Measurements from ENCODE around the gene GFRA1. TPM values are rescaled to one million over a fixed set of nuclear protein-coding genes. Genes with fewer than 3 reads are reported as not detected.

The GFRA1 gene
- total RNA-seq, 2 experiments from 2014 or later = not detected

- Histone ChIP-seq H2AFZ (ENCODE audit: low read length) (no peak overlapping the region), H3K4me2 (ENCODE audit: low read length) (no peak overlapping the region), H3K4me1 (ENCODE audit: insufficient read depth, low read length, poor library complexity, severe bottlenecking) (no peaks in the 10 kb centered on the region), H3K36me3 (ENCODE audit: insufficient read depth, low read length) (no peaks in the 10 kb centered on the region), H3K4me3 (ENCODE audit: low read depth, low read length, poor library complexity, severe bottlenecking) (no peak overlapping the region), H3K79me2 (ENCODE audit: insufficient read depth, low read depth, low read length) (no peaks in the 10 kb centered on the region), H3K27ac (ENCODE audit: low read depth, low read length, poor library complexity, severe bottlenecking) (no peak overlapping the region), H4K20me1 (ENCODE audit: insufficient read depth, low read length) (no peaks in the 10 kb centered on the region), H3K9me3 (ENCODE audit: low read length) (no peaks in the 10 kb centered on the region), H3K9me2 (ENCODE audit: insufficient read depth, low read length) (no peaks in the 10 kb centered on the region)
- no TSS peak for BruUV-seq (replicated peaks)
- no peak for DNase-seq (ENCODE audit: low spot score)
- no peak for TF ChIP-seq EZH2phosphoT487 (IDR thresholded peaks at IDR 0.05; ENCODE audit: borderline replicate concordance, low read depth, low read length)
- TF ChIP-seq, protein P1, sequence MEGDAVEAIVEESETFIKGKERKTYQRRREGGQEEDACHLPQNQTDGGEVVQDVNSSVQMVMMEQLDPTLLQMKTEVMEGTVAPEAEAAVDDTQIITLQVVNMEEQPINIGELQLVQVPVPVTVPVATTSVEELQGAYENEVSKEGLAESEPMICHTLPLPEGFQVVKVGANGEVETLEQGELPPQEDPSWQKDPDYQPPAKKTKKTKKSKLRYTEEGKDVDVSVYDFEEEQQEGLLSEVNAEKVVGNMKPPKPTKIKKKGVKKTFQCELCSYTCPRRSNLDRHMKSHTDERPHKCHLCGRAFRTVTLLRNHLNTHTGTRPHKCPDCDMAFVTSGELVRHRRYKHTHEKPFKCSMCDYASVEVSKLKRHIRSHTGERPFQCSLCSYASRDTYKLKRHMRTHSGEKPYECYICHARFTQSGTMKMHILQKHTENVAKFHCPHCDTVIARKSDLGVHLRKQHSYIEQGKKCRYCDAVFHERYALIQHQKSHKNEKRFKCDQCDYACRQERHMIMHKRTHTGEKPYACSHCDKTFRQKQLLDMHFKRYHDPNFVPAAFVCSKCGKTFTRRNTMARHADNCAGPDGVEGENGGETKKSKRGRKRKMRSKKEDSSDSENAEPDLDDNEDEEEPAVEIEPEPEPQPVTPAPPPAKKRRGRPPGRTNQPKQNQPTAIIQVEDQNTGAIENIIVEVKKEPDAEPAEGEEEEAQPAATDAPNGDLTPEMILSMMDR (conservative IDR thresholded peaks at IDR 0.05; ENCODE audit: low read length) = no peak
- intact Hi-C loops (cut with micrococcal nuclease; ENCODE audit: unreplicated experiment) = no loop called here
- ChIA-PET CTCF (ENCODE audit: unreplicated experiment) (no interaction called here), POLR2A (no interaction called here)
Measured at GRCh38 chr10:116073510-116073909, 199.5 kb downstream of the GFRA1 start.

DNA sequence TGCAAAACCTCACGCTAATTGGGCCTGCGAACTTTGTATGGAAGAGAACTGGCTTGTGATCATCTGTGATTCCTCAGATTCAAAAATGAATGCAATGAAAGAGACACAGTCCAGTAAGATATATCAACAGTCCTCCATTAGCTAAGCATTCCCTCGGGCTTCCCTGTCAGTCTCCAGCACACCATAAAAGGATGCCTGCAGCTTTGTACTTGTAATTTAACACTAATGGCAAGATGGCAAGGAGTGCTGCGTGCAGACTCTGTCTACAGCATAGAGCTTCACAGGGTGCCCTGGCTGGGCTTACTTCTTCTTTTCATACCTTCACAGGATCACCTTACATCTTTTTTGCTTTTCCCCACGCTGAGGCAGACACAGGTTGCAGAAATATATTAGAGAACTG lies 200.0 kb downstream of the GFRA1 start:
- Histone ChIP-seq H3K4me3 (ENCODE audit: low read depth, low read length, poor library complexity, severe bottlenecking) (no peak overlapping the region), H3K4me1 (ENCODE audit: insufficient read depth, low read length, poor library complexity, severe bottlenecking) (no peaks in the 10 kb centered on the region), H3K27ac (ENCODE audit: low read depth, low read length, poor library complexity, severe bottlenecking) (no peak overlapping the region), H3K9me2 (ENCODE audit: insufficient read depth, low read length) (no peaks in the 10 kb centered on the region), H3K36me3 (ENCODE audit: insufficient read depth, low read length) (no peaks in the 10 kb centered on the region), H4K20me1 (ENCODE audit: insufficient read depth, low read length) (no peaks in the 10 kb centered on the region), H2AFZ (ENCODE audit: low read length) (no peak overlapping the region), H3K79me2 (ENCODE audit: insufficient read depth, low read depth, low read length) (no peaks in the 10 kb centered on the region), H3K4me2 (ENCODE audit: low read length) (no peak overlapping the region), H3K9me3 (ENCODE audit: low read length) (no peaks in the 10 kb centered on the region)
- POLR2A ChIA-PET = interaction anchor here (0.6 kb wide), 1 partner anchor 300 kb away, joined by 3 read pairs; no protein-coding TSS in a partner anchor
- CTCF ChIA-PET (ENCODE audit: unreplicated experiment) = no interaction called here
- no TSS peak for BruUV-seq (replicated peaks)
- DNase-seq (ENCODE audit: low spot score) = no peak
- intact Hi-C loops (cut with micrococcal nuclease; ENCODE audit: unreplicated experiment) = no loop called here
- TF ChIP-seq, protein P1 (conservative IDR thresholded peaks at IDR 0.05; ENCODE audit: low read length) = no peak
- TF ChIP-seq EZH2phosphoT487 (IDR thresholded peaks at IDR 0.05; ENCODE audit: borderline replicate concordance, low read depth, low read length) = no peak

DNA sequence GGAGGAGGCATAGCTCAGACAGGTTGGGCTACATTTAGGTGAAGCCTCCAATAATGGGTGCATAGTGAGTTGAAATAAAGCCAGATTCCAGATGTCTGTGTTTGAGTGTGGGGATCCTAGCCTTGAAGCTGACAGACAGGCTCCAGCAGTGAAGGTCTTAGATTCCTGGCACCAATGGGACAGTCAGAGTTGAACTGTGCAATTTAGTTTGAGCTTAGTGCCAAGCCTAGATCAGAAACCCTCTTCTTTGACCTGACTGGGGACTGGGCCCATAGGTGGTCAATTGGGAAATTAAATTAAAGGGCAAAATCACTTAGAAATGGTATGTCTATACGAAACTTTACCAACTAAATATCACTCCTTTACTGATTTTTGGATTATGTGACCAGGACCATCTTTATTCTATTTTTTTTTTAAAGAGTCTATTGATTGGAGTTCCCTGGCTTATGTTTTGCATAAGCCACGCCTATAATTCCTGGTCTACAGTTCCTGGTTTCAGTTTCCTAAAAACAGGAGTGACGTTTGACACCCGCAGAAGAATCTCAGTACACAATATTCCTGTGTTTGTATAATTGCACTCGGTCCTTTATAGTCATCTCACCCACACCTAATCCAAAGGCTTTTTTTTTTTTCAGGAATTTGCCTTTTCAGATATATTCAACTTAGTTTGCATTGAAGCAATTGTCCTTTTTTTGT lies 201.4 kb downstream of the GFRA1 start:
- Histone ChIP-seq H3K4me2 (ENCODE audit: low read length) (no peak overlapping the region), H3K36me3 (ENCODE audit: insufficient read depth, low read length) (no peaks in the 10 kb centered on the region), H3K9me2 (ENCODE audit: insufficient read depth, low read length) (no peaks in the 10 kb centered on the region), H3K79me2 (ENCODE audit: insufficient read depth, low read depth, low read length) (no peaks in the 10 kb centered on the region), H3K4me3 (ENCODE audit: low read depth, low read length, poor library complexity, severe bottlenecking) (no peak overlapping the region), H3K4me1 (ENCODE audit: insufficient read depth, low read length, poor library complexity, severe bottlenecking) (no peaks in the 10 kb centered on the region), H3K27ac (ENCODE audit: low read depth, low read length, poor library complexity, severe bottlenecking) (no peak overlapping the region), H4K20me1 (ENCODE audit: insufficient read depth, low read length) (no peaks in the 10 kb centered on the region), H2AFZ (ENCODE audit: low read length) (no peak overlapping the region), H3K9me3 (ENCODE audit: low read length) (no peaks in the 10 kb centered on the region)
- DNase-seq (ENCODE audit: low spot score) = no peak
- intact Hi-C loops (cut with micrococcal nuclease; ENCODE audit: unreplicated experiment) = no loop called here
- POLR2A ChIA-PET = interaction anchor here (1.0 kb wide), 1 partner anchor 11 kb away, joined by 3 read pairs; no protein-coding TSS in a partner anchor
- BruUV-seq (replicated peaks) = no TSS peak
- TF ChIP-seq, protein P1 (conservative IDR thresholded peaks at IDR 0.05; ENCODE audit: low read length) = no peak
- no peak for TF ChIP-seq EZH2phosphoT487 (IDR thresholded peaks at IDR 0.05; ENCODE audit: borderline replicate concordance, low read depth, low read length)
- CTCF ChIA-PET (ENCODE audit: unreplicated experiment) = no interaction called here
